Measurements from ENCODE around the gene CCM2L. TPM values are rescaled to one million over a fixed set of nuclear protein-coding genes. Genes with fewer than 3 reads are reported as not detected.

CCM2L gene
- total and polyA plus RNA-seq, 10 of the 15 experiments (the other 5 are each of a cell fraction or from before 2014, with no cell fraction given) = not detected

DNA sequence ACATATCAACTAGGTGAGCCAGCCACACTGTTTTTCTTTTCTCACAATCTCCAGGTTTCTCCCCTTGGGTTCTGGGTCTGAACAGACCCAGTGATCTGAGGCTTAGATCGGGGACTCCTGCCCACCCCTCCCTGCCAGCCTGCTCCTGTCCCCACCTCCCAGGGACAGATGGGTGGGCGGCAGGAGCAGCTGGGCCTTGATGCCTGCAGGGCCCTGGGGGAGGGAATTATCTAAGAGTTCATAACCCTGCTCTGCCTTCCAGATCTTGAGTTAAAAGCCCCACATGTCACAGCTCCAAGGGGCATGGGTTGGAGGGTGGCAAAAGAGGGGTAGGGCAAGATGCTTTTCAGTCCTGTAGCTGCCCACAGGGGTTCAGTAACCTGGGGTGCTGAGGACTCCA, 47.5 kb upstream of the CCM2L start:
- FAIRE-seq = no peak
- in situ Hi-C loops (cut with MboI) = no loop called here
- TF ChIP-seq MTA2 (IDR thresholded peaks at IDR 0.05; ENCODE audit: low read depth) = no peak
- TF ChIP-seq RUNX3 (IDR thresholded peaks at IDR 0.05; ENCODE audit: low read length) = no peak
- TF ChIP-seq, protein P1, sequence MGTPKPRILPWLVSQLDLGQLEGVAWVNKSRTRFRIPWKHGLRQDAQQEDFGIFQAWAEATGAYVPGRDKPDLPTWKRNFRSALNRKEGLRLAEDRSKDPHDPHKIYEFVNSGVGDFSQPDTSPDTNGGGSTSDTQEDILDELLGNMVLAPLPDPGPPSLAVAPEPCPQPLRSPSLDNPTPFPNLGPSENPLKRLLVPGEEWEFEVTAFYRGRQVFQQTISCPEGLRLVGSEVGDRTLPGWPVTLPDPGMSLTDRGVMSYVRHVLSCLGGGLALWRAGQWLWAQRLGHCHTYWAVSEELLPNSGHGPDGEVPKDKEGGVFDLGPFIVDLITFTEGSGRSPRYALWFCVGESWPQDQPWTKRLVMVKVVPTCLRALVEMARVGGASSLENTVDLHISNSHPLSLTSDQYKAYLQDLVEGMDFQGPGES (IDR thresholded peaks at IDR 0.05) = no peak
- TF ChIP-seq, protein P2, sequence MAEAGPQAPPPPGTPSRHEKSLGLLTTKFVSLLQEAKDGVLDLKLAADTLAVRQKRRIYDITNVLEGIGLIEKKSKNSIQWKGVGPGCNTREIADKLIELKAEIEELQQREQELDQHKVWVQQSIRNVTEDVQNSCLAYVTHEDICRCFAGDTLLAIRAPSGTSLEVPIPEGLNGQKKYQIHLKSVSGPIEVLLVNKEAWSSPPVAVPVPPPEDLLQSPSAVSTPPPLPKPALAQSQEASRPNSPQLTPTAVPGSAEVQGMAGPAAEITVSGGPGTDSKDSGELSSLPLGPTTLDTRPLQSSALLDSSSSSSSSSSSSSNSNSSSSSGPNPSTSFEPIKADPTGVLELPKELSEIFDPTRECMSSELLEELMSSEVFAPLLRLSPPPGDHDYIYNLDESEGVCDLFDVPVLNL (IDR thresholded peaks at IDR 0.05; ENCODE audit: low read depth, low read length) = no peak
- no peak for TF ChIP-seq ZNF384 (IDR thresholded peaks at IDR 0.05; ENCODE audit: borderline replicate concordance, low read depth, low read length)
- TF ChIP-seq RFX5 (IDR thresholded peaks at IDR 0.05; ENCODE audit: low read depth, low read length) = no peak
- no peak for TF ChIP-seq NFXL1 (IDR thresholded peaks at IDR 0.05; ENCODE audit: borderline replicate concordance)
- TF ChIP-seq, protein P3, sequence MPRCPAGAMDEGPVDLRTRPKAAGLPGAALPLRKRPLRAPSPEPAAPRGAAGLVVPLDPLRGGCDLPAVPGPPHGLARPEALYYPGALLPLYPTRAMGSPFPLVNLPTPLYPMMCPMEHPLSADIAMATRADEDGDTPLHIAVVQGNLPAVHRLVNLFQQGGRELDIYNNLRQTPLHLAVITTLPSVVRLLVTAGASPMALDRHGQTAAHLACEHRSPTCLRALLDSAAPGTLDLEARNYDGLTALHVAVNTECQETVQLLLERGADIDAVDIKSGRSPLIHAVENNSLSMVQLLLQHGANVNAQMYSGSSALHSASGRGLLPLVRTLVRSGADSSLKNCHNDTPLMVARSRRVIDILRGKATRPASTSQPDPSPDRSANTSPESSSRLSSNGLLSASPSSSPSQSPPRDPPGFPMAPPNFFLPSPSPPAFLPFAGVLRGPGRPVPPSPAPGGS (IDR thresholded peaks at IDR 0.05; ENCODE audit: borderline replicate concordance, insufficient read depth, low read depth, low read length, poor library complexity, severe bottlenecking) = no peak
- TF ChIP-seq JUNB (IDR thresholded peaks at IDR 0.05) = no peak
- TF ChIP-seq, protein P4, sequence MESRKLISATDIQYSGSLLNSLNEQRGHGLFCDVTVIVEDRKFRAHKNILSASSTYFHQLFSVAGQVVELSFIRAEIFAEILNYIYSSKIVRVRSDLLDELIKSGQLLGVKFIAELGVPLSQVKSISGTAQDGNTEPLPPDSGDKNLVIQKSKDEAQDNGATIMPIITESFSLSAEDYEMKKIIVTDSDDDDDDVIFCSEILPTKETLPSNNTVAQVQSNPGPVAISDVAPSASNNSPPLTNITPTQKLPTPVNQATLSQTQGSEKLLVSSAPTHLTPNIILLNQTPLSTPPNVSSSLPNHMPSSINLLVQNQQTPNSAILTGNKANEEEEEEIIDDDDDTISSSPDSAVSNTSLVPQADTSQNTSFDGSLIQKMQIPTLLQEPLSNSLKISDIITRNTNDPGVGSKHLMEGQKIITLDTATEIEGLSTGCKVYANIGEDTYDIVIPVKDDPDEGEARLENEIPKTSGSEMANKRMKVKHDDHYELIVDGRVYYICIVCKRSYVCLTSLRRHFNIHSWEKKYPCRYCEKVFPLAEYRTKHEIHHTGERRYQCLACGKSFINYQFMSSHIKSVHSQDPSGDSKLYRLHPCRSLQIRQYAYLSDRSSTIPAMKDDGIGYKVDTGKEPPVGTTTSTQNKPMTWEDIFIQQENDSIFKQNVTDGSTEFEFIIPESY (IDR thresholded peaks at IDR 0.05) = no peak
- no peak for TF ChIP-seq KLF5 (IDR thresholded peaks at IDR 0.05; ENCODE audit: partially characterized antibody)
- TF ChIP-seq POLR2AphosphoS2 (IDR thresholded peaks at IDR 0.05; ENCODE audit: low read depth, low read length) = no peak
- no peak for TF ChIP-seq CEBPB (IDR thresholded peaks at IDR 0.05; ENCODE audit: borderline replicate concordance in 1 of 2, low read depth in 2 of 2, low read length in 2 of 2)
- TF ChIP-seq SUPT20H (IDR thresholded peaks at IDR 0.05; ENCODE audit: borderline replicate concordance, control insufficient read depth, low read depth, low read length) = no peak
- no peak for TF ChIP-seq IKZF1 (conservative IDR thresholded peaks at IDR 0.05)
- no peak for TF ChIP-seq YBX1 (IDR thresholded peaks at IDR 0.05)
- no peak for TF ChIP-seq NR2F1 (conservative IDR thresholded peaks at IDR 0.05)
- TF ChIP-seq MEF2A (IDR thresholded peaks at IDR 0.05; ENCODE audit: insufficient read depth, low read depth, low read length) = no peak

More for the DNA sequence above, 47.5 kb upstream of the CCM2L start:
- ChIA-PET RAD21 (ENCODE audit: unreplicated experiment) (interaction anchor here (1.1 kb wide), 1 partner anchor 20 kb away, joined by 4 read pairs; no protein-coding TSS in a partner anchor), POLR2A (no interaction called here), SMC1A (ENCODE audit: uncharacterized antibody, unreplicated experiment) (interaction anchor here (1.0 to 1.3 kb wide), 2 partner anchors 12 to 108 kb away, joined by 5 read pairs; no protein-coding TSS in a partner anchor), CTCF (interaction anchor here (1.2 to 2.6 kb wide), 4 partner anchors 11 to 116 kb away, joined by 6 to 10 read pairs (median 6); partner anchors contain the start of gene PDRG1)
- ATAC-seq = no peak
- BruUV-seq (replicated peaks) = no TSS peak
- intact Hi-C loops (cut with micrococcal nuclease; ENCODE audit: unreplicated experiment) = no loop called here
- DNase-seq (ENCODE audit: low read depth, low spot score) = no peak
- H3K4me2 ChIP-seq (ENCODE audit: control insufficient read depth, insufficient read depth) = no peak overlapping the region
- H2AFZ ChIP-seq (ENCODE audit: control insufficient read depth, low read depth, low read length) = no peak overlapping the region
- no peaks in the 10 kb centered on the region for H3K79me2 ChIP-seq (ENCODE audit: control insufficient read depth, insufficient read depth, low read length)
- no peak overlapping the region for H3K9ac ChIP-seq (ENCODE audit: control insufficient read depth, insufficient read depth, low read length)
- H3K27me3 ChIP-seq (replicated peaks in 1 of 2; ENCODE audit: control insufficient read depth in 2 of 2, insufficient read depth in 2 of 2, low read length in 1 of 2) = peaks cover 0 to 2% of the 10 kb centered on the region in 2 experiments; a peak in 3 of 4 replicates
- H3K4me3 ChIP-seq = no peak overlapping the region
- no peak overlapping the region for H3K27ac ChIP-seq (ENCODE audit: control insufficient read depth, insufficient read depth)
- 0% methylated on average over 2 of the region's 2 CpGs for WGBS (ENCODE audit: insufficient coverage, insufficient replicate concordance, low lambda C conversion rate, missing lambda C conversion rate)
- H3K36me3 ChIP-seq (ENCODE audit: control insufficient read depth in 2 of 2, insufficient read depth in 2 of 2, low read length in 1 of 2) = no peaks in the 10 kb centered on the region
- no peaks in the 10 kb centered on the region for H3K4me1 ChIP-seq (ENCODE audit: control insufficient read depth, insufficient read depth, low read length)
- H4K20me1 ChIP-seq (ENCODE audit: control insufficient read depth, insufficient read depth) = no peaks in the 10 kb centered on the region
- H3K9me3 ChIP-seq (replicated peaks; ENCODE audit: control insufficient read depth, insufficient read depth, low read length) = no peaks in the 10 kb centered on the region
